GM23338 (cell line): ENCODE results near the gene MAD1L1.

ENCODE experiments used
- CREB1 ChIP-seq: fragments of 250-450 bp; sonication (Bioruptor Pico); IDR thresholded peaks from 2 replicates; pipeline ENCODE4 v1.5.0; 2020; ENCODE audit warnings: low read depth, mild to moderate bottlenecking, moderate library complexity
- EZH2 ChIP-seq: fragments of 200-600 bp; sonication (generic); IDR thresholded peaks from one replicate; pipeline ENCODE4 v1.8.0; 2017; ENCODE audit warnings: antibody characterized with exemption, mild to moderate bottlenecking, low read depth; ENCODE audit not compliant: unreplicated experiment
- EZH2phosphoT487 ChIP-seq: fragments of 200-600 bp; sonication (generic); IDR thresholded peaks from one replicate; pipeline ENCODE4 v1.8.1; 2018; ENCODE audit warnings: antibody characterized with exemption; ENCODE audit not compliant: unreplicated experiment
- STAT1 ChIP-seq: IDR thresholded peaks from one replicate; pipeline ENCODE4 v1.6.1; 2016; ENCODE audit warnings: antibody characterized with exemption; ENCODE audit not compliant: unreplicated experiment
- TF ChIP-seq, protein P1 (sequence below), 2 experiments: fragments of 200-600 bp in 1 of 2; sonication (generic) in 1 of 2; conservative IDR thresholded peaks; 2 replicates each; pipeline versions ENCODE4 v1.5.1 to v1.6.1; 2016 to 2017; ENCODE audit warnings: antibody characterized with exemption in 2 of 2, low read depth in 2 of 2, mild to moderate bottlenecking in 2 of 2, moderate library complexity in 1 of 2

DNA sequence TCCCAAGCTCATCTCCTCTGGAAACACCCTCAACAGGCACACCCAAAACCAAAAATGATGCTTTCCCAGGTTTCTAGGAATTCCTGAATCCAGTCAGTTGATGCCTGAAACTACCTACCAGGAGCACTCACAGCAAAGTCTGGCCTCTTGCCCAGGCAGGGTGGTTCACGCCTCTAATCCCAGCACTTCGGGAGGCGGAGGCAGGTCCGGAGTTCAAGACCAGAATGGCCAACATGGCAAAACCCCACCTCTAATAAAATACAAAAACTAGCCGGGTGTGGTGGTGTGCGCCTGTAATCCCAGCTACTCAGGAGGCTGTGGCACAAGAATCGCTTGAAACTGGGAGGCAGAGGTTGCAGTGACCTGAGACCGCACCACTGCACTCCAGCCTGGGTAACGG, 1.9 kb downstream of the MAD1L1 start:
- no peak for TF ChIP-seq EZH2phosphoT487
- TF ChIP-seq, protein P1, sequence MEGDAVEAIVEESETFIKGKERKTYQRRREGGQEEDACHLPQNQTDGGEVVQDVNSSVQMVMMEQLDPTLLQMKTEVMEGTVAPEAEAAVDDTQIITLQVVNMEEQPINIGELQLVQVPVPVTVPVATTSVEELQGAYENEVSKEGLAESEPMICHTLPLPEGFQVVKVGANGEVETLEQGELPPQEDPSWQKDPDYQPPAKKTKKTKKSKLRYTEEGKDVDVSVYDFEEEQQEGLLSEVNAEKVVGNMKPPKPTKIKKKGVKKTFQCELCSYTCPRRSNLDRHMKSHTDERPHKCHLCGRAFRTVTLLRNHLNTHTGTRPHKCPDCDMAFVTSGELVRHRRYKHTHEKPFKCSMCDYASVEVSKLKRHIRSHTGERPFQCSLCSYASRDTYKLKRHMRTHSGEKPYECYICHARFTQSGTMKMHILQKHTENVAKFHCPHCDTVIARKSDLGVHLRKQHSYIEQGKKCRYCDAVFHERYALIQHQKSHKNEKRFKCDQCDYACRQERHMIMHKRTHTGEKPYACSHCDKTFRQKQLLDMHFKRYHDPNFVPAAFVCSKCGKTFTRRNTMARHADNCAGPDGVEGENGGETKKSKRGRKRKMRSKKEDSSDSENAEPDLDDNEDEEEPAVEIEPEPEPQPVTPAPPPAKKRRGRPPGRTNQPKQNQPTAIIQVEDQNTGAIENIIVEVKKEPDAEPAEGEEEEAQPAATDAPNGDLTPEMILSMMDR (conservative IDR thresholded peaks at IDR 0.05; ENCODE audit: low read depth in 2 of 2), result no peak
- TF ChIP-seq CREB1 (CRISPR knock-in tag), result no peak
- TF ChIP-seq EZH2, result no peak
- no peak for TF ChIP-seq STAT1
